NCI-H526 treated with DMSO at 0.1 percent for 48 hours (cell line): ENCODE data around the gene CLDN15.
"Not testable (repeated sequence)": the region's sequence is repeated elsewhere in the genome, so short reads cannot be mapped to it uniquely, and the experiment has no call there.

Source experiments
- DNase-seq: peaks from one replicate; lab custom pipeline; 2025; lab: John Stamatoyannopoulos, UW

The CLDN15 gene

DNA sequence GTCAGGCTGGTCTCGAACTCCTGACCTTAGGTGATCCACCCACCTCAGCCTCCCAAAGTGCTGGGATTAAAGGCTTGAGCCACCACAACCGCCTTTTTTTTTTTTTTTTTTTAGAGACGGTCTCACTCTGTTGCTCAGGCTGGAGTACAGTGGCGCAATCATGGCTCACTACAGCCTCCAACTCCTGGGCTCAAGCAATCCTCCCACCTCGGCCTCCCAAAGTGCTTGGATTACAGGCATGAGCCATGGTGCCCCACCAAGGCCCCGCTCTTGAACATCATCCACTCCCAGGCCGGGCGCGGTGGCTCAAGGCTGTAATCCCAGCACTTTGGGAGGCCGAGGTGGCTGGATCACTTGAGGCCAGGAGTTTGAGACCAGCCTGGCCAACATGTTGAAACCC, 38.1 kb downstream of the CLDN15 start:
- DNase-seq: not testable (repeated sequence)

DNA sequence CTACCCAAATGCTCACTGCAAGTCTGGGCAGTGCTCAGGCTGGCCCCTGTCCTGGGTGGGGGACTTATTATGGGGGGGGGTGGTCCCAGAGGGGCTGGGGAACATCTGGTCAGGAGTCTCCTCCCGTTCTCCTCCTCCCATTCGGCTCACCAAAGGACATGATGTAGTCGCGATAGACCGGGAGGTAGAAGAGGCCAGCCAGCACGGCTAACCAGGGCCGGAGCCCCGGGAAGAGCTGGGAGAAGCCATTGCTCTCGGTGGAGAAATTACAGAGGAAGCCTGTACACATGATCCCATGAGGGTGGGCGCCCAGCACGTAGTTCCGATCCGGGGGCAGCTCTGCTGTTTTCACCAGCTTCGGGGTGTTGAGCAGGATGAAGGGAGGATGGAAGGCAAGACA, 39.1 kb downstream of the CLDN15 start:
- no peak for DNase-seq

DNA sequence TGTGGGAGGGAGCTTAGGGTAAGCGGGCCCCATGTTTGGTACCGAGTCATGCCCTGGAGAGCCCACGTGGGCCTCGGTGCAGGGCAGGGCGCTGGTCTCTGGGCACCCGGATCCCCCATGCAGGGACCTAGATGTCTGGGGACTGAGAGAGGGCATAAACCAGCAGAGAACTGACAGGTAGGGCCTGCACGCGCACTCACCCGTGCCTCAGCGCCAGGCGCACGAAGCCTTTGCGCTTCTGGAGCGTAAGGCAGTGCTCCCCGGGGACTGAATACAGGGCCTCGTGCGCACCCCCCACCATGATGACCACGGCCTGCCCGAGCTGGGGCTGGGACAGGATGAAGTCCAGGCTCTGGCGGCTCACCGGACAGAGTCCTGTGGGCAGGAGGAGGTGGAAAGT, 39.6 kb downstream of the CLDN15 start:
- no peak for DNase-seq

GRCh38 chr7:101195884-101196283, 41.7 kb downstream of the CLDN15 start:
- no peak for DNase-seq

DNA sequence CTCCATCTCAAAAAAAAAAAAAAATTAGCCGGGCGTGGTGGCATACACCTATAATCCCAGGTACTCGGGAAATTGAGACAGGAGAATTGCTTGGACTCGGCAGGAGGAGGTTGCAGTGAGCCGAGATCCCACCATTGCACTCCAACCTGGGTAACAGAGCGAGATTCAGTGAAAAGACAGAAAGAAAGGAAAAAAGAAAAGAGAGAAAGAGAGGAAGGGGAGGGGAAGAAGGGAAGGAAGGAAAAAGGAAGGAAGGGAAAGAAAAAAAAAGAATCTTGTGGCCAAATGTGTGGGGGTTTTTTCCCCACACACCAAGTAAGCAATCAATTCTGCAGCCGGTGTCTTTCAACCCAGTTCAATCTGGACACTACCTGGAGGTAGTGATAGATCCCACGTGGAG, 48.5 kb downstream of the CLDN15 start:
- DNase-seq: no peak

- DNase-seq: no peak
Observed at GRCh38 chr7:101186844-101187428, 50.7 kb downstream of the CLDN15 start.

DNA sequence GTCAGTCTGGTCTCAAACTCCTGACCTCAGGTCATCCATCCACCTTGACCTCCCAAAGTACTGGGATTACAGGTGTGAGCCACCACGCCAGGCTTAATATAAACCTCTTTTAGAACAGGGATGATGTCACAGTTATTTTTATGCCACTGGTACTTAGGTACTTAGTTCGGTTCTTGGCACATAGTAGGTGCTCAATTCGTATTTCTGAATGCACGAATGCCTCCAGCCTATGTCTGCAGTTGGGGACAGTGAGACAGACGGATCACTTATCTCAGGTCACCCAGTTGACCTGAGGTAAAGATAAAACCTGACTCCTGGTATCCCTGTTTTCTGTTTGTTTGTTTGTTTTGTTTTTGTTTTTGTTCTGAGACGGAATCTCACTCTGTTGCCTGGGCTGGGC, 51.4 kb downstream of the CLDN15 start:
- no peak for DNase-seq

GRCh38 chr7:101185258-101185839, 52.3 kb downstream of the CLDN15 start:
- DNase-seq: no peak
